GM12872 (cell line): ENCODE measurements around the gene XPR1.
A peak's percentile ranks its signal among the peaks of the same experiment; 100 is the strongest.

Experiments
- TF ChIP-seq, protein P1 (sequence below): IDR thresholded peaks from 3 replicates; pipeline ENCODE4 v1.5.1; 2011; ENCODE audit warnings: low read depth, mild to moderate bottlenecking, low read length, moderate library complexity; ENCODE audit not compliant: insufficient read depth

XPR1 gene

DNA sequence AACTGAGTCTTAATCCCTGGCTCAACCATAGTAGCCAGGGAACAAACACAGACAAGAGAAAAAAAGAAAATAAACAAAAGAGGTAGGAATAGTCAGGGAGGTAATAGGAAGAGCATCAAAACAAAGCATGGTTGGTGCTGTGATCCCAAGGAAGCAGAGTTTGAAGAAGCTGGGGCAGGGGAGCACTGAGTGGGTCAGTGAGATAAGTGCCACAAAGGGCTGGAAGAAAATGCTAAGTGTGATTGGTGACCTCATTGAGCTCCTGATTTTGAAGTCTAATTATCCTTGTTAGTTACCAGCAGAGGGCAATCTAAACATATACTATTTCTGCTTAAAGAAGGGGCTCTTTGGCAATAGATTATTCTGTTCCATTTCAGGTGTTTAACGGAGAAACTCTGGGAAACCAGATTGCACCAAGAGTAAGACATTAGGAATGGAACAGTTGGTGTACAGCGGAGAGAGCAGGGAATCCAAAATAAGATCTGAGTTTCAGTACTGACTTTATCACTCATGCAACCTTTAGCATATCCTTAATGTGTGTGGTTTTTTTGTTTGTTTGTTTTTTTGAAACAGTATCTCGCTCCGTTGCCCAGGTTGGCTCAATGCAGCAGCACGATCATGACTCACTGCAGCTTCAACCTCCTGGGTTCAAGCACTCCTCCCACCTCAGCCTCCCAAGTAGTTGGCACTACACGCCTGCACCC, 250.1 kb downstream of the XPR1 start:
- TF ChIP-seq, protein P1, sequence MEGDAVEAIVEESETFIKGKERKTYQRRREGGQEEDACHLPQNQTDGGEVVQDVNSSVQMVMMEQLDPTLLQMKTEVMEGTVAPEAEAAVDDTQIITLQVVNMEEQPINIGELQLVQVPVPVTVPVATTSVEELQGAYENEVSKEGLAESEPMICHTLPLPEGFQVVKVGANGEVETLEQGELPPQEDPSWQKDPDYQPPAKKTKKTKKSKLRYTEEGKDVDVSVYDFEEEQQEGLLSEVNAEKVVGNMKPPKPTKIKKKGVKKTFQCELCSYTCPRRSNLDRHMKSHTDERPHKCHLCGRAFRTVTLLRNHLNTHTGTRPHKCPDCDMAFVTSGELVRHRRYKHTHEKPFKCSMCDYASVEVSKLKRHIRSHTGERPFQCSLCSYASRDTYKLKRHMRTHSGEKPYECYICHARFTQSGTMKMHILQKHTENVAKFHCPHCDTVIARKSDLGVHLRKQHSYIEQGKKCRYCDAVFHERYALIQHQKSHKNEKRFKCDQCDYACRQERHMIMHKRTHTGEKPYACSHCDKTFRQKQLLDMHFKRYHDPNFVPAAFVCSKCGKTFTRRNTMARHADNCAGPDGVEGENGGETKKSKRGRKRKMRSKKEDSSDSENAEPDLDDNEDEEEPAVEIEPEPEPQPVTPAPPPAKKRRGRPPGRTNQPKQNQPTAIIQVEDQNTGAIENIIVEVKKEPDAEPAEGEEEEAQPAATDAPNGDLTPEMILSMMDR: peak; percentile 55; the same call in 2 of the 3 replicates

DNA sequence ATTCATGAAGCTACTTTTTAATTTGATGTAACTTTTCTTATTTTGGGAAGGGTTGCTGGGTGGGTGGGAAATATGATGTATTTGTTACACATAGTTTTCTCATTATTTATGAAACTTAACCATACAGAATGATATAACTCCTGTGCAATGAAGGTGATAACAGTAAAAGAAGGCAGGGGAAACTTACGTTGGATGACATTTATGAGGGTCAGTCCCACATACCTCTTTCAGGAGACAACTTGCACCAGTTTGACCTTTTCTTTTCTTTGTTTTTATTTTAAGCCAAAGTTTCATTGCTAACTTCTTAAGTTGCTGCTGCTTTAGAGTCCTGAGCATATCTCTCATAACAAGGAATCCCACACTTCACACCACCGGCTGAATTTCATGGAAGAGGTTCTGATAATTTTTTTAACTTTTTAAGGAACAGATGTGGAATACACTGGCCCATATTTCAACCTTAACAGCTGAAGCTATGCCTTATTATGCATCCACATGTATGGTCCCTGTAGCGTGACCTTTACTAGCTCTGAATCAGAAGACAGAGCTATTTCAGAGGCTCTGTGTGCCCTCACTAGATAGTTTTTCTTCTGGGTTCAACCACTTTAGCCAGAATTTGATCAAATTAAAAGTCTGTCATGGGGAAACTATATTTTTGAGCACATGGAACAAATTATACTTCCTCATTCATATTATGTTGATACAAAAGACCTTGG, 252.9 kb downstream of the XPR1 start:
- TF ChIP-seq, protein P1: no peak

DNA sequence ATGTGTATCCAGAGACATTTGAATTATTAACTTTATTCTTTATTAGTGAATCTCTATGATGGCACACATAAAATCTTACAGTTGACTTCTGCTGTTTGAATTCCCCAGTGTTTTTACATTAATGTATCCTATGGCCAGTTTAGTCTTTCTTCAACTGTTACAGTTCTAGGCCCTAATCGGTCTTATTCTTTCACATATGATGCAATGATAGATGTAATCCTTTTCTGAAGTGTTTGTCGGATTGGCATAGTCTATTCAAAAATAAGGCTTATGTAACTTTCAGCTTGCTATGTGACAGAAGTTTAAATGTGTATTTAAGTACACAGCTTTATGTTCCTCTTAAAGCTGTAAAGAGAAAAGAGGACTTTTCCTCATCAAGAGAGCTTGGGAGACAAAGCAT, 254.5 kb downstream of the XPR1 start:
- TF ChIP-seq, protein P1: no peak

DNA sequence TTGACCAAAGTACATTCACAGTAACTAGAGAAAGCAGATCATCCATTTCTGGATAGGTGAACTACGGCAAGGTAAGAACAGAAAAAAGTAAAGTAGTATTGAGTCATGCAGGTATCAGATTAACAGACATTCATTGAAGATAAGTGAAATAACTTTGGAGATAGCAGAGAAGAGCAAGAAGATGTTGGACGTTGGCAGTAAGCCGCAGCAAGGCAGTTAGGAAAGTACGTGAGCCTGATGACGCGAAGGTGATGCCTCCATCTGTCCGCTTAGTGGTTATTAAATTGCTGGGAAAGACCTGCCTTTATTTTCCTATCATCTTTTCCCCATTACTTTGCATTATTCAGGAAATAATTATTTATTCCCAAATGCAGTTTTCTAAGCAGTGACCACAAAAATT, 256.0 kb downstream of the XPR1 start:
- TF ChIP-seq, protein P1: no peak

DNA sequence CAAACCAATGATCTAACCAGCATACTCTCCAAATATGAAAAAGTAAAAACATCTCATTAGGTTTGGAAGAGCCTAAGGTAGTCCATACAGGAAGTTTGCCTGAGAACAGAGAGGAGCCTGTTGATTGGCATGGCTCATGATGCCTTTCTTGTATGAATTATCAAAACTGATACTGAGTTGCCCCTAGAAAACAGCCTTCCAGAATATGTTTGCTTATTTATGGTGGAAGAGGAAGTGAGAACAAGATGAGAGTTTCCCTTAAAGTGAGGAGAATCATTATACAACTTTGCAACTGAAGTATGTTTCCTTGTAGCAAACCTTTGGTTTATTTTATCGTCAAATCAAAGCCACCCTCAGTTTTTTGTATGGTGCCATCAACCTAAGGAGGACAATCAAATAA, 257.0 kb downstream of the XPR1 start:
- TF ChIP-seq, protein P1: no peak

DNA sequence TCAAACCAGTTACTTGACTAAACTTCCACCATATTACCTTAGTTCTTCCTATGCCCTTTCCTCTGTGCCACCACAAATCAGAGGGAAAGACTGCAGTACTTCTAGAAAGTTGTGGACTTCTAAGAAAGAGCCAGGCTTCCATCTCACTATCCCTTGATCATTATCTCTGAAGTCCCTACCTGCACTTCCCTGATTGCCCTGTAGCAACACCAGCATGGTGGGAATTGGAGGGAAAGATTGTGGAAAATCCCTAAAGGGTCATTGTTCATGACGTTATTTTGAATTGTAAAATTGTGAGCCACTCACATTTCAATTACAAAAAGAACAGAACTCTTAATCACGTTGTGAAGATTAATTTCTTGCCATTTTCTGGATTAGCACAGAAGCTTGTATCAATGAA, 257.5 kb downstream of the XPR1 start:
- TF ChIP-seq, protein P1: no peak

DNA sequence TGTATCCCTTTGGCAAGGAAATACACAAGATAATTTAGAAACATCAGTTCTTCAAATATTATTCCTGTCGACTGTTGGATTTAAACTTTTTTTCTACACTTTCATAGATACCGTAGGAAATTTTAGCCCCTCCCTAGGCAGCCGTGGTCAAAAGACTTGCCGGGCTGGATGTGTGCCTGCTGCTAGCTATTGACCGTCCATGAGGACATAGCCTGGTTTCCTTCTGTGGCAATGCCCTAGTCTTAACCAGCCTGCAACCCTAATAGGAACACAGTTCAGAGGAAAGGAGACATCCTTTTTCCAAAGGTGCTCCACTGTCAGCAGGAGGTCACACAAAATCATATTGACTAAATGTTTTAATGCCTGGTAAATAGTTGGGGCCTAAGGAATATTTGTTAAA, 260.4 kb downstream of the XPR1 start:
- TF ChIP-seq, protein P1: no peak
